RPMI8226 (cell line): Measurements from ENCODE around the gene SH3GL2.

ENCODE experiments used
- DNase-seq: peaks from one replicate; pipeline ENCODE4 v3.0.0-alpha.2; 2015

Gene SH3GL2

DNA sequence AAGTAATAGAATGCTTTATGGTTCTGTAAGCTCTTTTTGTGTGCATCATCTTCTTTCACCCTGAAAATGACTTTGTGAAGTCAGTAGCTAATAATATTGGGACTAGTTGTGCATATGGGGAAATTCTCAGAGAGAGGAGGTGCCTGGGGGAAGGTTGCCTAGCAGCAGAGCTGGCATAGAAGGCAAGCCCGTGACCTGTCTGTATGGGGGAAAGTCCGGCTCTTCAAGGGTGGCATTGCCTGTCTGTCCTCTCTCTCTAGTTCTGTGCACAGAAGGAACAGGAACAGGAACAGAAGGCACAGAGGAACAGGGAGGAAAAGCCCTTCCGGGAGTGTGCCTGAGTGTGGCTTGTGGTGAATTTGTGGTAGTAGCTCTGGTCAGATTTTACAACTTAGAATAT, 33.1 kb downstream of the SH3GL2 start:
- no peak for DNase-seq

DNA sequence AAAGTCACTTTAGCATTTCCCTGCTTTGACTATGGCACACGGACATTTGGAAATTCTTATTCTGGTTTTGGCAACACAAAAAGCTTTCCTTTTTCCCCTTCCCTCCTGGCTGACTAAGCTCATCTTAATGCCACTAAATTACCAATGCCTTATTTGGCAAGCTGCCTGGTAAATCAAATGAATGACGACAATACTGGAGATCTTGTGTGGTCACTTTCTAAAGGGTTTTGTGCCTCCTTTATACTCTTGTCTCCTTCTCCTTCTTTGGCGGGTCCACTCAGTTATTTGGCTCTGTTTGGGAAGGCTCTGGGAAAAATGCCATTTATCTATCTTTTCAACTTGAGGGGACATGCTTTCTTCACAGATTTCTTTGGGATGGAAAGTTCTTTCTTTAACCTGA, 34.9 kb downstream of the SH3GL2 start:
- DNase-seq = no peak

DNA sequence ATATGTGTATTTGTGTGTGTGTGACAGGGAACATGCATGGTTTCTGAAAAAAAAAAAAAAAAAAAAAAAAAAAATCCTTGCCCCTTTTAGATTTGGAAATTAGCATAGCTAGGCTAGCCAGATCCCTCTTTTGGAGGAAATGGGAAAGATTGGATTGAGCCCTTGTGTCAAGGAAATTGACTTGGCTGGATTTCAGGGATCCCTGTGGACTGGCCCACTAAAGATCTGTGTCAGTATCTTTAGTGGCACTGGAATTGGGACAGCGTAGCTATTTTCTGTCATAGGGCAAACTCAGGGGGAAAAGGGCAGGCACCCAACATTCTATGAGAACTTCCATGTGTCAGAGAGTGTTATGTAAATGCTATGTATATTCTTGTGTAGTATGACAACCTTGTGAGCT, 35.4 kb downstream of the SH3GL2 start:
- no peak for DNase-seq

DNA sequence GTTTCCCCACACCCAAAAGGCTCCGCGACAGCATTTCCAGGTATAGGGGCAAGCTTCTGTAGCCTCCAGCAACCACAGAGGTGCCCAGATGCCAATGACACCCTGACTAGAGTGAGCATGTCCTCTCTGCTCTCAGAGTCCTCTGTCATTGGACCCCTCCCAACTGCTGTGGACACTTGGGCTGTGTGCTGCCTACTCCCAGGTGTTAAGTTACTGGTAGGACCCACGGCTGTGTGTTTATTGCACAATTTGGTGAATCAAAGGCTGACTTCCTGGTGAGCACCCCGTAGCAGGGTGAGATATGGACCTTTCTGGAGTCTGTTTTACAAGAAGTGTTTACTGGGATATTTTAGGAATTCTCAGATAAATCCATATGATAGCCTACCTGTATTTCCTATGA, 36.0 kb downstream of the SH3GL2 start:
- no peak for DNase-seq

DNA sequence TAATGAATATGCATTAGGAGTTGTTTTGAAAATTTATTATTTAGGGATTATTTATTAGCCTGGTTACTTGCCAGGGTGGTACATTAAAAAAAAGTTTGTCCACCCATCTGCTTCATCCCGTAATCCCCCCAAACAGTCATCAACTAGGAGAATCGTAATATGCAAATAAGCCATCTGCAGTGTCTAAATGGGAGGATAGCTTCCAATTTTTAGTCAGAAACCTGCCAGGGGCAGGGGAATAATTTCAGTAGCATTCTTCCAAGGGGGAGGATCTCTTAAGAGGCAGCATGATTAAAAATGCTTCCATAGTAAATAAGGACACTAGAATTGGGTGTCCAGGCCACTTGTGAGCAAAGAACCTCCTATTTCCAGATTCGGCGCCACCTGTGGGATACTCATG, 43.3 kb downstream of the SH3GL2 start:
- no peak for DNase-seq

DNA sequence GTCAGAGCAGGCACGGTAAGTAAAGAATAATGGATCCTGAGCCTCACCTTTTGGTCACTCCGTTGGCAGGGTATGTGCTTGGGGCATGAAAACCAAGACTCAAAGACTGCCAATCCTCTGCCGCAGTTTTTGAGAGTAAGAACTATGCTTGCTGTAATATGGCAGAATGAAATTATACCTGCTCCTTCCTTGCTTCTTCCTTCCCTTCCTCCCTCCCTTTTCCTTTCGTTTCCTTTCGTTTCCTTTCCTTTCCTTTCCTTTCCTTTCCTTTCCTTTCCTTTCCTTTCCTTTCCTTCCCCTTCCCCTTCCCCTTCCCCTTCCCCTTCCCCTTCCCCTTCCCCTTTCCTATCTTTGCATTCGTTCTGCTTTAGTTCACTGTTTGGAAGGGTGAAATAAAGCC, 43.9 kb downstream of the SH3GL2 start:
- DNase-seq = no peak

DNA sequence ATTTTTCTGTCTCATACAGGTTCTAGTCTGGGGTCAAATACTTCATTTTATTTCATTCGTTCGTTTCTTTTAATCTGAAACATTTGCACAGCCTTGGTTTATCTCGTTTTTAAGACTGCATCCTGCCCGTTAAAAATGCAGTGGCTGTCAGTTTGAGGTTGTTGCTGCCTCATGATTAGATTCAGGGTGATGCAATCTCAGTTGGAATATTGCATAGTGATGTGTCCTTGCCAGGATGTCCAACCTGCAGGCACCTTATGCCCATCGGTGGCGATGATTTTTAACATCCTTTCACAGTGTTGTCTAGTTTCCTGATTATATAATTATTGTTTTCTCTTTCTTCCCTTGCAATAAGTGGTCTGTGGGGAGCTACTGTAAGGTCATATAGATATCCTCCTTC, 45.1 kb downstream of the SH3GL2 start:
- DNase-seq = no peak

DNA sequence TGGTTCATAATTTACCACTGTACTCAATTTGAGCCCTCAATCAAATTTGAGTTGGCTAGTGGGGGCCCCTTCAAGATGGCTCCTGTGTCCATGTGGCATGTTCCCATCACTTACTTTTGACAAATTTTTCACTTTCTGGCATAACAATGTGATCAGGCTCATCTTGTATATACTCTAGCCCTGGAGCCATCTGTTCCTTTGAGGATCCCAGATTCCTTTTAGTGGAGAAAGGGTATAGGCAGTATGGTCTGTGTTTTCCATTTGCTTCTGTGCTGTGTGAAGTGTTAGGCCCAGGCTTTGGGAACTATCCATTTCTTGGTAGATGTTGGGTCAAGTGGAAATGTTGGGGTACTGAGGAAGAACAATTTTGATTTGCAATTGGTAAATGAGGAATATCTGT, 45.7 kb downstream of the SH3GL2 start:
- no peak for DNase-seq

DNA sequence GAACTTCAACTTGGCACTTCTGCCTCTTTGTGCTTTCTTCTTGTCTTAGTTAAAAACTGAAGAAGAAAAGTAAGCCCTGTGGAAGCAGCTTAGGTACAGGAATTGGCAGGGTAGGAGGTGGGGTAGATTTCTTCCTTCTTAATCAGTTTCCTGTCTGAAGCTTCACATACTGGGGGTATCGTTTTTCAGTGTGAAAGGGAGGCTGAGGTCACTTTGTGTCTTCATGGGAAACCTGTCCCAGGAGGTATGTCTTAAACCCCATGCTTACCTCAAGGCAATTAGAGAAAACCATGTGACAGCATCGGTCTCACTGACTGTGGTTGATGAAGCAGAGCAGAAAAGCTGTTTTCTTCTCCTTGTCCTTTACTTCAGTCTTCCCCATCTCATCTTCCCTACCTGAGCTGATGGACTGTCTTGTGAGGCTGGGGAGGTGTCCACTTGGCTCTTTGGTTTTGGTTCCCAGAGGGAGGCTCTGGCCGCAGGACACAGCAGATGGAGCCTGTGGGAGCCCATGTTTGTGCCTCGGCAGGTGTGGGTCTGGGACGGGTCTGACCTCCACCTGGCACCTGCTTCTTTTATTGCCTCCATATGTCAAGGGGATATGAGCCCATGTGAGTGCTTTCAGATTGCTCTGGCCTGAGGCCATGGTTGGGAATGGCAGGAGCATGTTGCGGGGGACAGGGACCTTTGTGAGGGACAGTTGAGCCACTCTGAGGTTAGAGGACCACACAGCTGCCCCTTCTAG, 47.0 kb downstream of the SH3GL2 start:
- DNase-seq = no peak

DNA sequence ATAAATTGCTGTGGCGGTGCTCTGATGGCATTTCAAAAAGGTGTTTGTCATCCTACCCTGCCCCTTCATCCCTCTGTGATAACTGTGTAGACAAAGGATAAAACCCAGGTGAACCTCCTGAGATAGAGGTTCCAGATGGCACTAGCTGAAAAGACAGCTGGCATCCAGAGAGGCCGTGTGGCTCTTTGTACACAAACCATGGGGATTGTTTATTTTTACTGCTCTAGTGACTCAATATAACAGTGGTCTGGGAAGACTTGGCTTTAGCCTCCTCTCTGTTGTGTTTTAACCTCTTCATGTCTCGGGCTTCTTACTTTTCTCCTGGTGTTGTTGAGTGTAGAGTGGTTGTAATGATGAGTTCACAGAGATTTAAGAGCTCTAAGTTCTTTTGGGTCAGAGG, 48.8 kb downstream of the SH3GL2 start:
- DNase-seq = no peak

DNA sequence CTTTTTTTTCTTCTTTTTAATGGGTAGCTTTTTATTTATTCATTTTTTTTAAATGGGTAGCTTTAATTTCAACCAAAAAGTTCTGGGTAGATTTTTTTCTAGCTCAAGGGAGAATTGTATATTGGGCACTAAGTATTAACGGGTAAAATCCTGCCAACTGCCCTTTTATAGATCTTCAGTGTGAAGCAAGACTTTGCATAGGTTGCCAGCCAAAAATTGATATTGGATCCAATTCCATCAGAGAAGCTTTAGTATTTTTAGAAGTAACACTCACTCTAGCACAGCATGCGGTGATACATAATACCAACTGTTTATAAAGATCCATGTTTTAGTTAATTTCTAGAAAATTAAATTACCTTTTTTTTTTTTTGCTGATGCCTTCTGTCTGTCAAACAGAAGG, 49.8 kb downstream of the SH3GL2 start:
- no peak for DNase-seq

DNA sequence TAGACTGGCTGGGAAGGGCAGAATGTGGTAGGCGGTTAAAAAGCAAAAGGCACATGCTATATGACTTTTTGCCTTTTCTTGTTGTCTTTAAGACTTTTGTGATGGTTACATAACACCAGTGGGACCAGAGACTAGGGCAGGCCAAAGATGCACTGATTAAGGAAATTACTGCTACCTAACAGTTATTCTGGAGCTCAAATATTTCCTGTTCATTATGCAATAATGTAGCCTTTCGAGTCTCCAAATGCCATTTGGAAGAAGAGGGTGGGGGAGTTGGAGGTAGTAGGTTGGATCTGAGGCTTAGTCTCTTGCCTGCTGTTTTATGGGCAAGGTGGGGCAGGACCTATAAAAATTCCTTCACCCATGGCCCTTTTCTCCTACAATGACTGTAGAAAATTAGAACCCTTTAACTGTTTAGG, 51.7 kb downstream of the SH3GL2 start:
- DNase-seq = no peak

DNA sequence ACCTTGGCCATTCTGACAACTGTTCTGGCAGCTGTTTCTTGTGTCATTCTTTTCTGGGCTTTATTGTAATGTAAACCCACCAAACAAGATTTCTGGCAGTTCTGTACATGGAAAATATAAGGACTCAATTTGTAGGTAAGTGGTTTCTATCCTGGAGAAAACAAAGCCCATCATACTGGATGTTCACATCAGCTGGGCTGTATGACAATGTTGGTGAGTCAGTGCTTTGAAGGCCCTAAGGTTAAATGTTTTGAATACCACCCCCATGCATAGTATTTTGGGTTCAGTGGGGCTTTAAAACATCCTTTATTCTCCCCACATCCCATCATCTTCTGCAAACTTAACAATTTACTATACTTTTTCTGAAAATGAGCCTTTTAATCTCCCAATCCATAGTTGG, 52.5 kb downstream of the SH3GL2 start:
- no peak for DNase-seq

DNA sequence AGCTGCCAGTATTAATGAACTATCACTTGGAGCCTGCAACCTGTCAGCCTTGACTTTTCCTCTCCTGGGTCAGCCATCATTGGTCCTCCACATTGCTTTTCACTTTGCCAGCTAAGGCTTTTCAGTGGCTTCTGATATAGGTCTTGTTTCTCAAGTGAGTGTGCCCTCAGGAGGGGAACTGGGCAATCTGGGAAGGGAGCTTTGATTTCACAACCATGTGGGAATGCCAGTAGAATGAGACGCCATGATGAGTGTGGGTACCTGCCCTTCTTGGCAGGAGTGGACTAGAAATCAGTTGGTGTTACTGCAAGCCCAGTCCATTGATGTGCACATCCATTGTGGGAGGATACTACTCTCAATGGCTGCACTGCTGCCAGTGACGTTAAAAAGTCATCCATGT, 54.1 kb downstream of the SH3GL2 start:
- DNase-seq = no peak

DNA sequence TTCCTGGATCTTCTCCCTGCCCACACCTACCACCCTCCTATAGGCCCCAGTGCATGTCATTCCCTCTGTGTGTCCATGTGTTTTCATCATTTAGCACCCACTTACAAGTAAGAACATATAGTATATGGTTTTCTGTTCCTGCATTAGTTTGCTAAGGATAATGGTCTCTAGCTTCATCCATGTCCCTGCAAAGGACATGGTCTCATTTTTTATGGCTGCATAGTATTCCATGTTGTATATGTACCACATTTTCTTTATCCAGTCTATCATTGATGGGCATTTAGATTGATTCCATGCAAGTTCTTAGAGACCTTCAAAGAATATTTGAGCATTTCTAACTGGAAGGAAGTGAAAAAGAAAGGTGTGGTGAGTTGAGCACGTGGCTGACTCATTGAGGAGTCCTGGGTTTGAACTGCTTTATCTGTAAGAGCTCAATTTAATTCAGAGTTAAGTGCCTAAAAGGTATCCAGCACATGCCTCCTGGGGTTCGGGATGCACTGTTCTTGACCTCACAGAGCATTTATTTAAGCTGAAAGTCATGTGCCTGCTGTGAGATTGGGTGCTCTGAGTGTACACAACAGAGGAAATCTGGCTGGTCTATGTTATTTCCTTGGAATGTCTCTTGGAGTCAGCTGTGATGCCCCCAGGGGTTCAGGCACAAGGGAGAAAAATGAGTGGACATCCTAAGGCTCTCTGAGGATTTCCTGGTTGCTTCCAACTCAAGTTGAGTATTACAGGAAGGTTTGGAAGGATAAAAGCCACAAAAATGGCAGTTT, 56.4 kb downstream of the SH3GL2 start:
- no peak for DNase-seq

DNA sequence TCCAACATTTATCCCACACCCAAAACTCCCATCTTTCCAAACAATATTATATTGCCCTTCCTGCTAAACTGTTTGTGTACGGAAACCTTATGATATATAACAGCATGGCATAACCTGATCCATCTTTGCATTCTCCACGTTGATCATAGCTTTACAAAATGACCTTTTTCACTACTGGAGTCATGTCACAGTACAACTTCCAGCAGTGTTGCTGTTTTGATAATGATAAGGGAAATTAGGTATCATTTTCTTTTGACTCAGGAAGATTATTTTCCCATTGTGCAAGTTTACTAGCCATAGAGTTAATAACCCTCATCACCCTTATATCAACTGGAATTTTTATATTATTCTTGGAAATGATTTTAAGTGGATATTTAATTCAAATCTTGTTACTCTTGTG, 57.5 kb downstream of the SH3GL2 start:
- DNase-seq = no peak

DNA sequence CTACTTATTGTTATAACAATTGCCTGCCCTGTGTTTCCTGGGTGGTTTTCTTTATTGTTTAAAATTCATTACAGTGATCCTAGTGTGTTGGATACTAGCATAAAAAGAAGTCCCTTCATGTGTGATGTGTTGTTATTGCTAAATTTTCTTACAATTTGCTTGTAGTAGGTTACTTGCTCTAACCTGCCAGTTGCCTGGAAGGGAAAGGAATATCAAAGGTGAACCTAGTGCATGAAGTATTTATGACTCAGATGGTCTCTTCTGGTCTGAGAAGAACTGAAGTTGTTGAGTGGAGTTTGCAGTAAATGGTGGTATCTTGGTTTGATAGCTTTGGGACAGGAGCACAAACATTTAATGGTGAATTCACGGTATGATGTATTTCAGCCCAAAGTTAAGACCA, 58.0 kb downstream of the SH3GL2 start:
- no peak for DNase-seq

DNA sequence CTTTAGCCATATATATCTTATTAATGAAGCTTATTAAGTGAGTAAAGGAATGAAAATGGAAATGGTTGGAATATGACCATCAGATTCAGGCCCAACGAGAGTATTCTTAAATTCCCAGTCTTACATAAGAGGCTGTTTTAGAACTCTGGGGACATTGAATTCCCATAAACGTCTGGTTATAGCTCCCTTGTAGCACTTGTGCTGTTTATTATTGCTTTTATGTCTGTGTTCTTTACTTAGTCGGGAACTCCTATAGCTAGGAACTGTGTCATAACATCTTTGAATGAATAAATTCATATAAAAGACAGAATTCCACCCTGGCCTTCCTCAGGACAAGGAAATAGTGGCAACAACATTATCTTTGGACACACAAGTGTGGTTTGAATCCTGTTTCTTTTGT, 58.4 kb downstream of the SH3GL2 start:
- no peak for DNase-seq

DNA sequence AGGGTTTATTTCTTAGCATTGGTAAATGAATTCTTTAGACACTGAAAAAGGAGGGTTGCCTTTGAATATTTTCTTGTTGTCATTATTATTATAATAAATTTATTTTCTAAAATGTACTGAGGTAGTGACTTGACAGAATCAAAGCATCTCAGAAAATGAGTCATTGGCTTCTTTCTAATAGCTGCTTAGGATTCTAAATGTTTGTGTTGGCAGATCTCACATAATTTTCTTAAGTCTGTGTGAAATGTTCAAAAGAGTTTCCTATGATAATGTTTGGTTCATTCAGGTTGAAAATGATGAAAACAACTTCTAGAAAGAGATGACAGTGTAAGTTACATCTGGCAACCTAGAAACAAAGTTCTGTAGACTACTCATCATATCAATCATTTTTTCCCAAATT, 69.7 kb downstream of the SH3GL2 start:
- no peak for DNase-seq

DNA sequence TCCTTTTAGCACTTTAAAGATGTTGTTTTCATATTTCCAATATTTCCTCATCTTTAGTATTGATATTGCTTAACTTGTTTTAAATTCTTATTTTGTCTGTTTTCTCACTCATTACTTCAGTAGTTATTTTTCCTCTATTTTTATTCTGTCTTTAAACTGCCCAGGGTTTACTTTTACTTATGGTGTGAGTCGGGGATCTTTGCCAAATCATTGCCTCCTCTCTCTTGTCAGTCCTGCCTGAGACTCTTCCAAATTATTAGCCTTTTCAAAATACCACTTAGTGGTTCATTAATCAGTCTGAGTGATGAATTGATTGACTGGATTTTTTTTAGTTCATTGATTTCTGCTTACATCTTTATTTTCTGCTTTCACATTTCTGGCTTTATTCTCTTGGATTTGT, 72.9 kb downstream of the SH3GL2 start:
- no peak for DNase-seq

DNA sequence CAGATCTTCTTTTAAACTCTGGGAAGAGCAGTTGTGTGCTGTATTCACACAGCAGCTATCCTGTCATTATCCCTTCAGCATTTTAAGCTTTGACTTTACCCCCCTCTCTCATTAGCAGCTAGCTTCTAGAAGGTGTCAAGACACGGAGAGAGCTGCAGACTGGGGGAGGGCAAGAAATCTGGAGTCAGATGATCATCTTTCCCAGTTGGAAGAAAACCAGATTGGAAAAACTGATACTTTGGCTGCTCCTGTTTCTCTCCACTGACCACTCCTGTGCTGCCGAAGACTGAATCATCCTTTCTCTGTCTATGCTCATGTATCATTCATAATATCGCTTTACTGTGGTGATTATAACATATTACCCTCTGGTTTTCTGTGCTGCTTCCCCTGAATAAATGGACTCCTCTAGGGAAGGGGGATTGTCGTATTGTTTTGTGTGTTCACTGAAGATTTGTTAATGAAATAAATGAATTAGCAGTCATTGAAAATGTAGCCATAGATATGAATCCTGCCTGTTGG, 75.1 kb downstream of the SH3GL2 start:
- no peak for DNase-seq

DNA sequence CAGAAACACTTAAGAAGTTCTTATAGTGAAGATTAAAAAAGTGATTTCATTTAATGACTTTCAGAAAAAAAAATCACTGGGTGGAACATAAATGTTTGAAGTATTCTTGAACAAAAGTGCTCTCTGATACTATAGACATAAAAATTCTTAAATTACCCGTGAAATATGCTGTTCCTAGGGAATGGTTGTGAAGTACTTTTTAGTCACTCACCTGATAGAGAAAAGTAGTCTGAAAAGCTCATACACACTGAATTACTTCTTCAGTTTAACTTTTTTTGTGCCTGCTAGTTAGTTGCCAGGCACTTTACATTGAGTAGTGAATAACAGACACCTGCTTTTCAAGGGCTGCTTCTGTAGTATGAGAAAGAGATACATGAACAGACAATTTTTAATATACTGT, 78.0 kb downstream of the SH3GL2 start:
- DNase-seq = no peak

DNA sequence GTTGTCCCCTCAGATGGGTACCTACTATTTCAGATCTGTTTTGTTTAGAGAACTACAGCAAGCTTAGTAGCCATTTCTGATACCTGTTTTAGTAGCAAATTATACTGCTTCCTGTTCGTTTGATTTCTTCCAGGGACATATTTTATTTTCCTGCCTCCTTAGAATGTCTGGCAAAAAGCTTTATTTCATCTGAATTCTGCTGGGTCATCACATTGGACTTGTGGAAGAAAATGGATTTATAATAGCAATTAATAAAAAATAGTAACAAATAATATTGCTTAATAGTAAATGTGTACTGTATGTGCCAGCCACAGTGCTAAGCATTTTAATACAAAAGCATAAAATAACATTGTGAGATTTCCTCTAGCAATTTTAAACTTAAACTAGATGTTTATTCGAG, 79.4 kb downstream of the SH3GL2 start:
- DNase-seq = no peak

DNA sequence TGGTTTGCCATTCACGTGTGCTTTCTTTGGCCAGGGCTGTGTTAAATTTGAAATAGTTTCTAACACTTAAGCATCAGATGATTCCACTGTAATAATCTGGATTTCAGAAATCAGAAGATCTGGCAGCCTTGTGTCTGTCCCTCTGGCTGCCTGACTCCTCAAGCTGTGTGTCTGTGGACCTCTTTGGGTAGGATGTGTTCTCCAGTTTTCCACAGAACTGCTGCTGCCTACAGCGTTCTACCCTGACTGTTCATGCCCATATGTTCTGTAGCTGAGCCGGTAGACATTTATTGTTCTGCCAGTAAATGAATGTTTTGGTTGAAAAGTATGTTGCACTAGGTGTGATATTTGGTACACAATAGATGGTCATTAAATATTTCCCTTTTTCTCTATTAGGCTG, 81.3 kb downstream of the SH3GL2 start:
- DNase-seq = no peak

DNA sequence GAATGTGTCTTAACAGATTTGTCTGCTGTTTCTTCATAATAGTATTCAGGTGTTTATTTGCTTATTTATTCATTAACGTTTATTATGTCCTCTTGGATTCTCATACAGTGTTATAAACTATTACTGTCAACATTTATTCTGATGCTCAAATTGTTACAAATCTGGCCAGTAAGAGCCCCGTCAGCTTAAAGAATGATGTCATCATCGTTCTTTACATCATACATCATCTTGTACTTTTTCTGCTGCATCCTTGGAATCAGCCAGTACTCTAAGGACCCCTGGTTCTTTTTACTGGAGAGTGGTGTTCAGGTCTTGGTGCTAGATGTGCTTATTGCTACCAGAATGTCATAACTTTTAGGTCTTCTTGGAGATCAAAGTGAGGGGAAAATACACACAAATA, 86.6 kb downstream of the SH3GL2 start:
- no peak for DNase-seq
